PC-9 (cell line): Measurements from ENCODE around the gene NECTIN1. TPM values are rescaled to one million over a fixed set of nuclear protein-coding genes. Genes with fewer than 3 reads are reported as not detected.

Source experiments
- BruUV-seq: library from RNA; stranded (reverse); fragments of 400-500 nt; replicated peaks from 2 replicates; lab custom pipeline; 2021; lab: Mats Ljungman, UMichigan
- CTCF ChIA-PET: fragments of 300-600 bp; sonication (Branson Sonifier 250); formaldehyde crosslinking; loops from one replicate; lab custom pipeline; 2022; ENCODE audit warnings: antibody characterized with exemption; lab: Charles Lee
- POLR2A ChIA-PET: fragments of 300-600 bp; sonication (Branson Sonifier 250); formaldehyde crosslinking; loops from one replicate; lab custom pipeline; 2022; ENCODE audit warnings: antibody characterized with exemption; ENCODE audit not compliant: unreplicated experiment; lab: Charles Lee
- DNase-seq, 2 experiments: peaks; one replicate each; pipeline versions ENCODE4 v3.0.0 to v3.0.0-alpha.2; 2015 to 2022; ENCODE audit warnings: mixed read lengths in 1 of 2
- H2AFZ ChIP-seq: fragments of 200-600 bp; sonication (generic); 2 replicates; pipeline ENCODE4 v1.8.1; 2017; ENCODE audit warnings: antibody characterized with exemption
- H3F3A ChIP-seq: fragments of 200-600 bp; sonication (generic); 2 replicates; pipeline ENCODE4 v1.8.1; 2017; ENCODE audit warnings: antibody characterized with exemption, mild to moderate bottlenecking, low read depth; ENCODE audit not compliant: insufficient read depth
- H3K27ac ChIP-seq: fragments of 200-600 bp; sonication (generic); 2 replicates; pipeline ENCODE4 v1.6.1; 2016; ENCODE audit warnings: mixed run types
- H3K27me3 ChIP-seq: fragments of 200-600 bp; sonication (generic); 2 replicates; pipeline ENCODE4 v1.6.1; 2016; ENCODE audit warnings: low read depth, mixed run types; ENCODE audit not compliant: insufficient read depth
- H3K36me3 ChIP-seq: fragments of 200-600 bp; sonication (generic); 2 replicates; pipeline ENCODE4 v1.6.1; 2016; ENCODE audit warnings: low read depth, mixed run types
- H3K4me1 ChIP-seq: fragments of 200-600 bp; sonication (generic); replicated peaks from 2 replicates; pipeline ENCODE4 v1.6.1; 2016; ENCODE audit warnings: mixed run types; ENCODE audit not compliant: insufficient read depth
- H3K4me2 ChIP-seq: fragments of 200-600 bp; sonication (generic); 2 replicates; pipeline ENCODE4 v1.6.1; 2017; ENCODE audit warnings: mixed run types
- H3K4me3 ChIP-seq: fragments of 200-600 bp; sonication (generic); 2 replicates; pipeline ENCODE4 v1.6.1; 2016; ENCODE audit warnings: mixed run types
- H3K79me2 ChIP-seq: fragments of 200-600 bp; sonication (generic); 2 replicates; pipeline ENCODE4 v1.6.1; 2017; ENCODE audit warnings: low read depth, mixed run types
- H3K9me2 ChIP-seq: fragments of 200-600 bp; sonication (generic); 2 replicates; pipeline ENCODE4 v1.8.1; 2017; ENCODE audit warnings: mild to moderate bottlenecking; ENCODE audit not compliant: insufficient read depth
- H3K9me3 ChIP-seq: fragments of 200-600 bp; sonication (generic); 2 replicates; pipeline ENCODE4 v1.8.1; 2016; ENCODE audit warnings: low read depth; ENCODE audit not compliant: insufficient read depth
- H4K20me1 ChIP-seq: fragments of 200-600 bp; sonication (generic); 2 replicates; pipeline ENCODE4 v1.8.1; 2017; ENCODE audit not compliant: insufficient read depth
- EZH2 ChIP-seq: fragments of 200-600 bp; sonication (generic); IDR thresholded peaks from 2 replicates; pipeline ENCODE4 v1.8.0; 2017; ENCODE audit warnings: antibody characterized with exemption, low read depth
- intact Hi-C: fragments of 100-400 bp; cut with micrococcal nuclease; formaldehyde crosslinking; loops from one replicate; pipeline ENCODE4 v1.10.0; 2022; ENCODE audit not compliant: unreplicated experiment
- total RNA-seq: library from RNA; stranded (reverse); gene quantifications from 2 replicates; pipeline ENCODE4 v1.2.3, GENCODE V29; 2021
- TF ChIP-seq, protein P1 (sequence below): fragments of 200-600 bp; sonication (generic); conservative IDR thresholded peaks from 2 replicates; pipeline ENCODE4 v1.6.1; 2017; ENCODE audit warnings: mixed run types, antibody characterized with exemption, mild to moderate bottlenecking, moderate library complexity

NECTIN1 gene
- total RNA-seq, 1 experiment from 2014 or later, result 17.6 TPM

DNA sequence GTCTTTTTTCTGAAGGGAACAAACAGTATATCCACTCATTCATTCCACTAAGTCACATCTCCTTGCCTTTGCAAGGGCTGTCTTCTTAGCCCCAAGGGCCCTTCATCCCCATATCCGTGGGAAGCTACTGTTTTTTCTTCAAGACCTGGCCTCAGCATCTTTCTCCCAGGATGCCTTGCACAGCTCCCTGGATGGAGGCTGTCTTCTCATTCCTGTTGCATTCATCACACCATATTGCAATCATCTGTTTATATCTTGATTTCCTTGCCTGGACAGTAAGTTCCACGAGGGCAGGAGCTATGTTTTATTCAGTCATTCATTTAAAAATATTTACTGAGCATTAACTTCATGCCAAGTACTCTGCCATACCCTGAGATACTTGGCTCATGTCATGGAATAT is 29.3 kb upstream of the NECTIN1 start:
- Histone ChIP-seq H3K4me2 (no peak overlapping the region), H3K27ac (no peak overlapping the region), H3K9me2 (no peaks in the 10 kb centered on the region), H3K79me2 (no peaks in the 10 kb centered on the region), H3K9me3 (no peaks in the 10 kb centered on the region), H4K20me1 (no peaks in the 10 kb centered on the region), H3K36me3 (no peaks in the 10 kb centered on the region), H3K4me1 (peaks cover 13% of the 10 kb centered on the region), H3K27me3 (peaks cover 42% of the 10 kb centered on the region), H3F3A (no peaks in the 10 kb centered on the region), H3K4me3 (no peak overlapping the region), H2AFZ (no peak overlapping the region)
- no TSS peak for BruUV-seq
- CTCF ChIA-PET, result no interaction called here
- TF ChIP-seq, protein P1, sequence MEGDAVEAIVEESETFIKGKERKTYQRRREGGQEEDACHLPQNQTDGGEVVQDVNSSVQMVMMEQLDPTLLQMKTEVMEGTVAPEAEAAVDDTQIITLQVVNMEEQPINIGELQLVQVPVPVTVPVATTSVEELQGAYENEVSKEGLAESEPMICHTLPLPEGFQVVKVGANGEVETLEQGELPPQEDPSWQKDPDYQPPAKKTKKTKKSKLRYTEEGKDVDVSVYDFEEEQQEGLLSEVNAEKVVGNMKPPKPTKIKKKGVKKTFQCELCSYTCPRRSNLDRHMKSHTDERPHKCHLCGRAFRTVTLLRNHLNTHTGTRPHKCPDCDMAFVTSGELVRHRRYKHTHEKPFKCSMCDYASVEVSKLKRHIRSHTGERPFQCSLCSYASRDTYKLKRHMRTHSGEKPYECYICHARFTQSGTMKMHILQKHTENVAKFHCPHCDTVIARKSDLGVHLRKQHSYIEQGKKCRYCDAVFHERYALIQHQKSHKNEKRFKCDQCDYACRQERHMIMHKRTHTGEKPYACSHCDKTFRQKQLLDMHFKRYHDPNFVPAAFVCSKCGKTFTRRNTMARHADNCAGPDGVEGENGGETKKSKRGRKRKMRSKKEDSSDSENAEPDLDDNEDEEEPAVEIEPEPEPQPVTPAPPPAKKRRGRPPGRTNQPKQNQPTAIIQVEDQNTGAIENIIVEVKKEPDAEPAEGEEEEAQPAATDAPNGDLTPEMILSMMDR, result no peak
- TF ChIP-seq EZH2, result no peak
- DNase-seq, result no peak
- intact Hi-C loops, result no loop called here
- POLR2A ChIA-PET, result no interaction called here

DNA sequence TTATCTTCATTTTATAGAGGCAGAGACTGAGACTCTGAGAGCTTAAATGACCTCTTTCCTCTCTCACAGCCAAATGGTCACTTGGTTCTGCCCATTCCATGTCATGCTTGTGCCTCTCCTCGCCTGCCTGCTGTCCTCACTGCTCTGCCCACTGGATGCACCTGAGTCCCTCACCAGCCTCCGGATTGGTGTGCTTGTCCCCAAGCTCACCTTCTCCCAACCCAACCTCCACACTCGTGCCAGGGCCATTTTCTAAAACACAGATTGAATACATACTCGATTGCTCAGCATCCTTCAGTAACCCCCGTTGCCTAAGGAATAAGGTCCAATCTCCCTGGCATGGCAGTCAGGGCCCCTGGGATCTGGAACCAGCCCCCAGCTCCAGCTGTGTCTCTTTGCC is 28.4 kb upstream of the NECTIN1 start:
- ChIA-PET POLR2A (no interaction called here), CTCF (no interaction called here)
- BruUV-seq, result no TSS peak
- H3K4me2 ChIP-seq, result no peak overlapping the region
- intact Hi-C loops, result no loop called here
- H3K36me3 ChIP-seq, result no peaks in the 10 kb centered on the region
- no peaks in the 10 kb centered on the region for H3K9me2 ChIP-seq
- H2AFZ ChIP-seq, result no peak overlapping the region
- H4K20me1 ChIP-seq, result no peaks in the 10 kb centered on the region
- no peak overlapping the region for H3K4me3 ChIP-seq
- H3K4me1 ChIP-seq, result peaks cover 13% of the 10 kb centered on the region
- H3K9me3 ChIP-seq, result no peaks in the 10 kb centered on the region
- no peak for TF ChIP-seq EZH2
- TF ChIP-seq, protein P1, result no peak
- H3K27me3 ChIP-seq, result peaks cover 47% of the 10 kb centered on the region
- H3K79me2 ChIP-seq, result no peaks in the 10 kb centered on the region
- no peak overlapping the region for H3K27ac ChIP-seq
- no peaks in the 10 kb centered on the region for H3F3A ChIP-seq
- DNase-seq, result no peak

DNA sequence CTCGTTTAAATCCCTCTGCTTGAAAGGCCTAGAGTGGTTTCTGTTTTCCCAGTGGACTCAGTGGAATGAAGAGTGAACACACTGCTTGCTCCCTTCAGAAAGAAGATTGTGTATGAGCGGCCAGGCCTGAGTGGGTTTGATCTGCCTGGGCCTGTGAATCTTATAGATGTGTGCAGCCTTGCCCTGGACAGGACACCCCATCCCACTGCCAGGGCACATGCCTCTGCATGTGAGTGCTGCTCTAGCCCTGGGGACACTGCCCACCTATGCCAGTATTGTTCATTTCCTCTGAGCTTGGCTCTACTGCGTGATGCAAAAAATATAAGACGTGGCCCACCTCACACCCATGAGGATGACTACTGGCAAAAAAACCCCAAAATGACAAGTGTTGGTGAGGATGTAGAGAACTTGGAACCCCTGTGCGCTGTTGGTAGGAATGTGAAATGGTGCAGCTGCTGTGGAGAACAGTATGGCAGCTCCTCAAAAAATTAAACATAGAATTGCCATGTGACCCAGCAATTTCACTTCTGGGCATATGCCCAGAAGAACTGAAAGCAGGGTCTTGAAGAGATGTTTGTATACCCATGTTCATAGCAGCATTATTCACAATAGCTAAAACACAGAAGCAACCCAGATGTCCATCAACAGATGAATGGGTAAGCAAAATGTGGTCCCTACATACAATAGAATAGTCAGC is 27.3 kb upstream of the NECTIN1 start:
- no peaks in the 10 kb centered on the region for H4K20me1 ChIP-seq
- H3K36me3 ChIP-seq, result no peaks in the 10 kb centered on the region
- H3K9me2 ChIP-seq, result no peaks in the 10 kb centered on the region
- H3K4me3 ChIP-seq, result no peak overlapping the region
- H3K27me3 ChIP-seq, result peaks cover 57% of the 10 kb centered on the region
- no peak overlapping the region for H3K27ac ChIP-seq
- ChIA-PET CTCF (interaction anchor here (0.6 kb wide), 1 partner anchor 342 kb away, joined by 4 read pairs; no protein-coding TSS in a partner anchor), POLR2A (no interaction called here)
- no peaks in the 10 kb centered on the region for H3F3A ChIP-seq
- no peak overlapping the region for H3K4me2 ChIP-seq
- BruUV-seq, result no TSS peak
- no peak for TF ChIP-seq EZH2
- TF ChIP-seq, protein P1, result no peak
- H2AFZ ChIP-seq, result no peak overlapping the region
- DNase-seq, result no peak
- intact Hi-C loops, result no loop called here
- peaks cover 13% of the 10 kb centered on the region for H3K4me1 ChIP-seq
- no peaks in the 10 kb centered on the region for H3K79me2 ChIP-seq
- H3K9me3 ChIP-seq, result no peaks in the 10 kb centered on the region
